GM12892 (cell line): ENCODE measurements around the gene PRKCH.

ENCODE experiments used
- POLR2A ChIP-seq: IDR thresholded peaks from 2 replicates; pipeline ENCODE4 v1.6.1; 2011; ENCODE audit warnings: low read depth, low read length, control low read depth
- POLR2AphosphoS5 ChIP-seq: IDR thresholded peaks from 2 replicates; pipeline ENCODE4 v1.6.1; 2011; ENCODE audit warnings: low read depth, low read length, control low read depth
- TAF1 ChIP-seq: IDR thresholded peaks from 2 replicates; pipeline ENCODE4 v1.6.1; 2011; ENCODE audit warnings: low read depth, mild to moderate bottlenecking, control low read depth, low read length, borderline replicate concordance

GRCh38 chr14:61482348-61483206, 161.2 kb downstream of the PRKCH start:
- TF ChIP-seq POLR2AphosphoS5 (no peak), POLR2A (no peak), TAF1 (no peak)
